ENCODE measurements around the gene APMAP.
"Not testable (repeated sequence)": the region's sequence is repeated elsewhere in the genome, so short reads cannot be mapped to it uniquely, and the experiment has no call there.

APMAP gene

GRCh38 chr20:24943731-24944130 lies 48.8 kb downstream of the APMAP start:
- Histone ChIP-seq H3K27ac (no peak overlapping the region), H3K4me3 (no peak overlapping the region)

GRCh38 chr20:24943196-24943595 lies 49.4 kb downstream of the APMAP start:
- no peak overlapping the region for H3K27ac ChIP-seq
- no peak overlapping the region for H3K4me3 ChIP-seq

- Histone ChIP-seq H3K27ac (no peak overlapping the region), H3K4me3 (no peak overlapping the region)
Observed at GRCh38 chr20:24942679-24943078, 49.9 kb downstream of the APMAP start.

- Histone ChIP-seq H3K4me3 (no peak overlapping the region), H3K27ac (no peak overlapping the region)
Observed at GRCh38 chr20:24939036-24939435, 53.5 kb downstream of the APMAP start.

- Histone ChIP-seq H3K27ac (no peak overlapping the region), H3K4me3 (no peak overlapping the region)
Observed at GRCh38 chr20:24938498-24938897, 54.1 kb downstream of the APMAP start.

GRCh38 chr20:24937579-24937978 lies 55.0 kb downstream of the APMAP start:
- Histone ChIP-seq H3K27ac (no peak overlapping the region), H3K4me3 (no peak overlapping the region)

GRCh38 chr20:24936526-24937407 lies 55.8 kb downstream of the APMAP start:
- no peak overlapping the region for H3K27ac ChIP-seq

GRCh38 chr20:24935766-24936525 lies 56.6 kb downstream of the APMAP start:
- no peak overlapping the region for H3K27ac ChIP-seq
- H3K4me3 ChIP-seq = no peak overlapping the region

More at GRCh38 chr20:24936526-24937407, 55.8 kb downstream of the APMAP start:
- no peak overlapping the region for H3K4me3 ChIP-seq

- Histone ChIP-seq H3K4me3 (no peak overlapping the region), H3K27ac (no peak overlapping the region)
Observed at GRCh38 chr20:24935140-24935539, 57.4 kb downstream of the APMAP start.

GRCh38 chr20:24934716-24935115 lies 57.8 kb downstream of the APMAP start:
- H3K4me3 ChIP-seq = no peak overlapping the region
- H3K27ac ChIP-seq = no peak overlapping the region

- no peak overlapping the region for H3K27ac ChIP-seq
- H3K4me3 ChIP-seq = no peak overlapping the region
Observed at GRCh38 chr20:24934101-24934661, 58.4 kb downstream of the APMAP start.

- Histone ChIP-seq H3K4me3 (no peak overlapping the region), H3K27ac (no peak overlapping the region)
Observed at GRCh38 chr20:24933266-24933908, 59.2 kb downstream of the APMAP start.

GRCh38 chr20:24931893-24932292 lies 60.7 kb downstream of the APMAP start:
- H3K27ac ChIP-seq = peak overlapping the region in 12 of 21 experiments; percentile 12 to 75 (median 46)
- H3K4me3 ChIP-seq = not testable (repeated sequence)

GRCh38 chr20:24930724-24931688 lies 61.5 kb downstream of the APMAP start:
- Histone ChIP-seq H3K4me3 (peak overlapping the region in 3 of 7 experiments; percentile 9 to 30 (median 13)), H3K27ac (peak overlapping the region in 16 of 21 experiments; percentile 23 to 75 (median 58))

GRCh38 chr20:24929867-24930723 lies 62.5 kb downstream of the APMAP start:
- H3K4me3 ChIP-seq = peak overlapping the region in 3 of 7 experiments; percentile 9 to 30 (median 13)
- peak overlapping the region in 15 of 21 experiments; percentile 9 to 75 (median 57) for H3K27ac ChIP-seq

- H3K27ac ChIP-seq = peak overlapping the region in 6 of 21 experiments; percentile 41 to 75 (median 64)
- not testable (repeated sequence) for H3K4me3 ChIP-seq
Observed at GRCh38 chr20:24929259-24929658, 63.3 kb downstream of the APMAP start.

GRCh38 chr20:24920706-24921105 lies 71.8 kb downstream of the APMAP start:
- not testable (repeated sequence) for H3K4me3 ChIP-seq

GRCh38 chr20:24919665-24920064 lies 72.9 kb downstream of the APMAP start:
- H3K4me3 ChIP-seq = not testable (repeated sequence)

More at GRCh38 chr20:24920706-24921105, 71.8 kb downstream of the APMAP start:
- H3K27ac ChIP-seq = not testable (repeated sequence)

More at GRCh38 chr20:24919665-24920064, 72.9 kb downstream of the APMAP start:
- not testable (repeated sequence) for H3K27ac ChIP-seq

Data from skin epidermis (tissue), 12 donors.